ENCODE data around the gene ACSM2B.
"Not testable (repeated sequence)": the region's sequence is repeated elsewhere in the genome, so short reads cannot be mapped to it uniquely, and the experiment has no call there.

ACSM2B gene

DNA sequence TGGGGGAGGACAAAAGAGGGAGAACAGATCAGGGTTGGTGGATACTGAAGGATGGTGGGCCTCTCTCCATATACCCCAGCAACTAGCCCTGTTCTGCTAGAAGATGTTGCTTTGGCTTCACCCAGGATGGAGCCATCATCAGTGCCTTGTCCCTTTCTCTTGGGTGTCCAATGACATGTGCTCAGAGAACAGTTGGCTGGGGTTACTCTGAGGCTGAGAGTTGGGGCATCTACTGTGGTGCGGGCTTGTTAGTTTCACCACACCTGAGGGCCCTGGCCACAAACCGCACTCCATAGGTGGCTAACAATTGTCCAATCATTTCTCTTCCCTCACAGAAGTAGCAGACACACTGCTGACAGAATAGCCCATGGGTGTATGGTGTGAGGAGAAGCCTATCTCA is 18.9 kb upstream of the ACSM2B start:
- not testable (repeated sequence) for DNase-seq

DNA sequence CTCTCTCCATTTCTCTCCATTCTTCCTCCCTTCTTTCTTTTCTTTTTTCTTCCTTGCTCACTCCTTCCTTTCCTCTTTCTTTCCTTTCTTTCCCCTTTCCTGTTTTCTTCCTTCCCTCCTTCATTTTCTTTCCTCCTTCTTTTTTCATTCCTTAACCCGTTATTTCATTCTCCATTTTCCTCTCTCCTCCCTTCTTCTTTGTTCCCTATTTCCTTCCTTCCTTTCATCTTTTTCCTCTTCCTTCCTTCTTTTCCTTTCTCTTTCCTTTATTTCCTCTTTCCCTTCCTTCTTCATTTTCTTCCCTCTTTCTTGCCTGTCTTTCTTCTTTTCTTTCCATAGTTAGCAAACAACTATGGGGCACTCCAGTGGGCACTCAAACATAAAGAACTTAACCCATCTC is 16.6 kb upstream of the ACSM2B start:
- not testable (repeated sequence) for DNase-seq

DNA sequence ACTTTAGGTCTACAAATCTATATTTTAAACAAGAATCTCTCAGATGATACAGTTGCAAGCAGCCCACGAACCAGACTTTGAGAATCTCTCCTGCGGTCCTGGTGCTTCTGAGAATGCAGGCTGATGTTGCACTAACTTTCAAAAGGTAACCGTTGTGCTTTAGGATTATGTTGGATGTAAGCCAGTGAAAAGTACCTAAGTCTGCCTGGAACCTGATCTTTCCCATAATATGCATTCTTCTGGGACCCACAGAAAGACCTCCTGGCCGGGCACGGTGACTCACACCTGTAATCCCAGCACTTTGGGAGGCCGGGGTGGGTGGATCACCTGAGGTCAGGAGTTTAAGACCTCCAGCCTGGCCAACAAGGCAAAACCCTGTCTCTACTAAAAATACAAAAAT is 13.3 kb upstream of the ACSM2B start:
- DNase-seq: not testable (repeated sequence)

DNA sequence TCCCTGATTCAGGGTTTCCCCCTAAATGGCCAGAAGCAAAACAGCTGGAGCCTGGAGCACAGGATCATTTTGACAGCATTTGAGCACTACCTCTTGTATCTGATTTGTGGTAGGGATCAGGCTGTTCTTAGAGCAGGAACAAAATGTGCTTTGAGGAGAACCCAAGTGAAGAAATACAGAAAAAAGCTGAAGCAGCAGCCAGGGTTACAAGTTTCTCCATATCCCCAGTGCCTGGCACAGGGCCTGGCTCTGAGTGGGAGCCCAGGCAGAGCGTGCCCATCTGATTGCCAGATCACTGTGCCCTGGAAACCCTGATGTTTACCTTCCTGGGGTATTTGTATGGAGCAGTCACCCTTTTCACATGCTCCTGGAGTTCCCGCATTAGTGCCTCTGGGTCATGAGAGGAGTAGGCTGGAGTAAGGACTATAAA is 11.5 kb upstream of the ACSM2B start:
- not testable (repeated sequence) for DNase-seq

DNA sequence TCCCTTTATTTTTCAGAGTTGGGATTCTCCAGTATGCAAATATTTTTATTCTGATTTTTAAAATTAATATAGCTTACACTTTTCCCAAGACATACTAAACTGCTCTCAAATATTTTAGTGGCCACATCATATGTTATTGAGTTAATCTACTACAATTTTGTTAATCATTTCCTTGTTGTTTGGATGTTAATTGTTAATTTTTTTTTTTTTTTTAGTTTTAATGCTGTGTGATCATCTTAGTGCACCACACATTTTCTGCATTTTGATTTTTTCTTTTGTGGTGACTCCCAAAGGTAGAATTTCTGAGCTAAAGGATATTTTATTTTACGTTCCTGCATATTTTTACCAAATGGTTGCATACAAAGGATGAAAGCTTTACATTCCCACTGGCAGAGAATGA is 10.5 kb upstream of the ACSM2B start:
- DNase-seq: not testable (repeated sequence)

DNA sequence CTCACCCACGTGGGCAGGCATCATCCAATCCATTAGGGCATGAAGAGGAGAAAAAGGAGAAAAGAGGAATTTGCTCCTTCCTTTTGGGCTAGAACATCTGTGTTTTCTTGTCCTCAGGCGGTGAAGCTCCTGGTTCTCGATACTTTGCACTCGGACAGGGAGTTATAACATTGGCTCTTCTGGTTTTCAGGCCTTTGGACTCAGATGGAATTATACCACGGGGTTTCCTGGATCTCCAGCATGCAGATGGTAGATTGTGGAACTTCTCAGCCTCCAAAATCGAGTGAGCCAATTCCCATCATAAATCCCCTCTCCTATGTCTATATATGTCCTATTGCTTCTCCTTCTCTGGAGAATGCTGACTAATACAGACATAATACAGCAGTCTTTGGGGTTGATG is 9.9 kb upstream of the ACSM2B start:
- not testable (repeated sequence) for DNase-seq

DNA sequence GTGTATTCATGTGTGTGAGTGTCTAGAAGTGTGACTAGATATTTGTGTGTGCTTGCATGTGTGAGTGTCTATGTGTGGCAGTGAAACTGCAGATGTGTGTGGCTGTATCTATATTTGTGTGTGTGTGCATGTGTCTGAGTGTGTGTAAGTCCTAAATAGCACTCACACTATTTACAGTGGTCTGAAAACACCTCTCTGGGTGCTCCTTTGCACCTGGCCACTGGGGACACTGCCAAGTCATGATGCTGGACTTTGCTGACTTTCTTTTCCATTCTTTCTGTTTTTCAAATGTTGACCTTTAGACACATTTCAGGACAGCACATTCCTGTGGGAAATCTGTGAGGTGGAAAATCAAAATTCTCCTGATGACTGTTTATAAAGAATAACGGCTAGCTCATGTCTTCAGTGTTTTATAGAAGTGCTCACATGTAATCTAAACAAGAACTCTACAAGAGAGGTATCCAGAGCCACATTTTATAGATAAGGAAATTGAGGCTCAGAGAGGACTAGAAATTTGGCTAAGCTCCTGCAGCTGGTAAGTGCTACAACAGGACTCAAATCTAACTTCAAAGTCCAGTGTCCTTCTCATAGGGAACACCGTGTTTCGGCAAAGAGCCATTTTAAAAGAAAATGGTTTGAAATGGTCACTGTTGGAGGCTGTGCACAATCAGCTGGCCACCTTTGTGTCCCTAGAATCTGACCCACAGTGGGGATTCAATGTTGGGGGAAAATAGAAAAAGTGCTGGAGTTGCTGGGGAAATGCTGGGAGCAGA is 4.5 kb upstream of the ACSM2B start:
- not testable (repeated sequence) for DNase-seq

DNA sequence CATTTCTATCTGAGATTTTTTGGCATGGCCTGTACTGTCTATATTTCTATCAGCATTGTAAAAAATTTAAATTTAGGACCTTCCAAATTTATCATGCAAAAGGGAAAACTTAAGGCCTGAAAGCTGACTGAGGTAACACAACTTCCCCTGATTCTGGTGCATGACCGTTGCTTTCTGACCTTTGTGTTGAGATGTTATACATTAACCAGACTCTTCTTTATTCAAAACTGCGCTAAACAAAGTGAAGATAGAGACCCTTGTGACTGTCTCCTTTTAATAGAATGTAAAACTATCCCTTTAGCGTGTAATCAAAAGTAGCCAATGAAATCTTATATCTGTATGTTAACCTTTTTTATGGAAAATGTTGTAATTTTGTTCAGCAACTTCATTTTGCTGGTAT is 1.9 kb upstream of the ACSM2B start:
- DNase-seq: not testable (repeated sequence)

DNA sequence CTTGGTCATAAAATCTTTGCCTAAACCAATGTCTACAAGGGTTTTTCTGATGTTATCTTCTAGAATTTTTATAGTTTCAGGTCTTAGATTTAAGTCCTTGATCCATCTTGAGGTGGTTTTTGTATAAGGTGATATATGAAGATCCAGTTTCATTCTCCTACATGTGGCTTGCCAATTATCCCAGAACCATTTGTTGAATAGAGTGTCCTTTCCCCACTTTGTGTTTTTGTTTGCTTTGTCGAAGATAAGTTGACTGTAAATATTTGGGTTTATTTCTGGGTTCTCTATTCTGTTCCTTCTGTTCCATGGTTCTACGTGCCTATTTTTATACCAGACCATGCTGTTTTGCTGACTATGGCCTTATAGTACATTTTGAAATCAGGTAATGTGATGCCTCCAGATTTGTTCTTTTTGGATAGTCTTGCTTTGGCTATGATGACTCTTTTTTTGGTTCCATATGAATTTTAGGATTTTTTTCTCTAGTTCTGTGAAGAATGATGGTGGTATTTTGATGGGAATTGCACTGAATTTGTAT is 7.0 kb downstream of the ACSM2B start:
- DNase-seq: not testable (repeated sequence)

DNA sequence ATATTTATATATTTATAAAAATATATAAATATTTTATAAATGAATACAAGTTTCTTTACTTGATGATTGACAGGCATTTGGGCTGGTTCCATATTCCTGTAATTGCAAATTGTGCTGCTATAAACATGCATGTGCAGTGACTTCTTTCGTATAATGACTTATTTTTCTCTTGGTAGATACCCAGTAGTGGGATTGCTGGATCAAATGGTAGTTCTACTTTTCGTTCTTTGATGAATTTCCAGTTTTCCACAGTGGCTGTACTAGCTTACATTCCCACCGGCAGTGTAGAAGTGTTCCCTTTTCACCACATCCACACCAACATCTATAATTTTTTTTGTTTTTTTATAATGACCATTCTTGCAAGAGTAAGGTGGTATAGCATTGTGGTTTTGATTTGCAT is 7.8 kb downstream of the ACSM2B start:
- DNase-seq: no peak

DNA sequence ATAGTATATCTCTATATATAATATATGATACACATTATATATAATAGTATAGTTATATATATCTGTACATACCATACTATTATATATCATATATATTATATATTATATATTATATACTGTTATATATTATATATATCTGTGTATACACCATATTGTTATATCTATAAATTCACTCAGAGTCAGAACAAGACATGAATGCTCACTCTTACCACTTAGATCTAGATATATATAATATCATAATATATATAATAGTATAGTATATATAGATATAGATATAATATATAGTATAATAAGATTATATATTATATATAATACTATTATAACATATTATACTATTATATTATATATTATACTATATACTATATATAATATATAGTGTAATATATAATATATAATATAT is 9.3 kb downstream of the ACSM2B start:
- DNase-seq: no peak

DNA sequence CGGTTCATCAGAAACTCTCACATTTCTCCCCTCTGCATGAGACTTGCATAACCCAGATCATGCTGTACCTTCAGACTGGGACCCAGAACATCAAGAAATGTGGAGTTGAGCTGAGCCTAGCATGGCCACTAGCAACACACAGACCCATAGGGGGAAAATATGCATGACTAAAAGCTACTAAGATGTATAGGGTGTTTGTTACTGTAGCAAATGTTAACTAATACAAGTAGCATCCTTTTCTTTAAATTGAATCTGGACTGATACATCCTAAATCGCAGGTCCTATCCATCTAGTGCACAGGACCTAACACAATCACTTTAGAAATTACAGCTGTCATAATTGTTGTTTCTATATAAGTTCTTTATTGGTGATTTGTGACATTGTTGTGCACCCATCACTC is 10.8 kb downstream of the ACSM2B start:
- not testable (repeated sequence) for DNase-seq

DNA sequence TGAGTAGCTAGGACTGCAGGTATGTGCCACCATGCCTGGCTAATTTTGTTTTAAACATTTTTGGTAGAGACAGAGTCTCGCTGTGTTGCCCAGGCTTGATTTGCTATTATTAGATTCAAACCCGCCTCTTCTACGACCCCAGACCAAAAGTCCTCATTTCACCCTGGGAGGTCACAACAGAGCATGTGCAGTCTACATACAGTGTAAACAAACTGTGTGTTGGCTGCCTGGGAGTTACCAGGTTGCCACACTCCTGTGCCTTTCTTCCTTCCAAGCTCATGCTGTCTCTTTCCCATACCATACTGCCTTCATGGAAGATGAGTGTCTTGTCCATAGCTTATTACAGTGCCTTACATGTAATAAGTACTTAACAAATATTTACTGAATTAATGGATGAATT is 11.9 kb downstream of the ACSM2B start:
- not testable (repeated sequence) for DNase-seq

DNA sequence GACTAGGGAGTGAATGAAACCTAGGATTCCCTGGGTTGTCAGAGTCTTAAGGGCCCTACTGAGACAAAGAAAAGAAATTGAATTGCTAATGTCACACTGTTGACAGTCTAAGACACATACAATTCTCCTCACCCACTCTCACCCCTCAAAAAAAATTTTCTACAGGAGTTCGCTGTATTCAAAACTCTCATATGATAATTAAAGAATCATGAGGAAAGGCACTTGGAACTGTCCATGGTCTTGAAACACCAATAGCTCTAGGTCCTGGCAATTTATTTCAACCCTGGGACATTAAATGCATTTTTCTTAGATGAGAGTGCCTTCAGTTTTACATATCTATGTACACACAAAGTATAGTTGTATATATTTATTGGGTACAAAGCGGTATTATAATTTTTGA is 20.5 kb downstream of the ACSM2B start:
- not testable (repeated sequence) for DNase-seq

DNA sequence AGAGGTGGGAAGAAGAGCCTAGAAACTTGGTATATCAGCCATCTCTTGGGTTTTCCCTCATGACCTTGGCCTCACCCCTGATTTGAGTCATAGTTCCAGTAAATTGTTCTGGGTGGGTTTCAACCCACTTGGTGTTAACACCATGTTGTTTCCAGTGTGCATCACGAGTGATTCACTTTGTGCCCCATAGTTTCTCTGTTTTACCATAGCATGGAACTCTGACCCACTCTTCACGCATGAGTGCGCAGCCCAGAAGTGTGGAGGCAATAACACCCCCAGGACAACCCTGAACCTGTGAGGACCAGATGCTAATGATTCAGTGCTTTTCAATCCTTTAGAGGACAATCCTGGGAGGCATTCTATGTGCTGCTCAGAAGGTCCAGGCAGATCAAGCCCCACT is 21.5 kb downstream of the ACSM2B start:
- not testable (repeated sequence) for DNase-seq

DNA sequence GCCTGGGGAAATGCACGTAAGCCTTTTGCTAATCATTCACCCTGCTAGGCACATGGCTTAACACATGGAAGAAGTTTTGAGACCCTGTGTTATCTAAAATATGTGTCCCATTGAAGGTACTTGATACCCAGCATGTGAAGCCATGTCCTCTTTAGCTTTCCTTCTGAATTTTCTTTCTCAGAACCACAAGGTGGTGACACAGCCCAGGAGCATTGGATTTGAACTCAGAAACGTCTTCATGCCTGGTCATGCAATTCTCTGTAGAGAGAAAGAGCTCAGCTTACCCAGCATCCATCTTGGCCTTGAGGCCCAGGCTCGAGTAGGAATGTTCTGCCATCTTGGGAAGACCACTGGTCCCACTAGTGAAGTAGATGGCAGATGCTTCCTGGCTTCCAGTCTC is 22.7 kb downstream of the ACSM2B start:
- DNase-seq: not testable (repeated sequence)

DNA sequence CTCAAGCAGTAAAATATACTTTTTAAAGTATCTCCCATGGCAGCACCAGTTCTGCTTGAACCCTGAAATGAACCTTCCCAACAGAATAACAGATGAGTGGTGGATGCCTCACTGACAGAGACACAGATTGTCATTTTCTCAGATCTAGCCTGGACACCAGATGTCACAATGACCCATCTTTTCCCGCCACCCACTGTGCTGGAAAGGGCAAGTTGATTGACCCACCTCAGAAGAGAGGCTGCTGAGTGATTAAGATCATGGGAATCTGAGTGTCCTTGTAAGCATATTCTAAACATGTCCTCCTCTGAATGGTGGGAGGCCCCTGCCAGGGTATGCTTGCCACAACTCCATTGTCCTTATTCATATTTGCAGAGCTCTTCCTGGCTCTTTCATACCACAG is 29.2 kb downstream of the ACSM2B start:
- not testable (repeated sequence) for DNase-seq

DNA sequence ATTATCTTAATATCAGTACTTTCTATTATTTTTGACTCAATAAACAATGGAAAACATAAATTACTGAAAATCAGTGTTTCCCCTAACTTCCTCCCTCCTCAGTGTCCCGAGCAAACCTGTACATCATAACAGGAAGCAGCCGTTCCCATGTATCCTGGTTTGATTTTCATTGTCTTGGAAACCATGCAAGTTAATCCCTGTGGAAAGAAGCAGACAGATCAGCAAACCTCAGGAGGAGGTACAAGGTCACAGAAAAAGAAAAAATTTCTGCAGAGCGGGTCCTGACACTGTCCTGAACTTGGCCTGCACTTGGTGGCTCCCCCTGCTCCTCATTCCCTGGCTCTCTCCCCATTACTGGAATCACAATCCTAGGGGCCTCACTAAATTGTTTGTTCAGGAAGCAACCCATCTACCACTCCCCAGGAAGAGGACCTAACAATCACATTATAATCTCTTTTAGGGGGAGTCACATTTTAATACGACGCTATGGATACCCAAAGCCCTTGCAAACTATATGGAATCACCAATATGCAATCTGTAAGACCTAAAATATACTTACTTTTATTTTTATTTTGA is 29.8 kb downstream of the ACSM2B start:
- DNase-seq: not testable (repeated sequence)

DNA sequence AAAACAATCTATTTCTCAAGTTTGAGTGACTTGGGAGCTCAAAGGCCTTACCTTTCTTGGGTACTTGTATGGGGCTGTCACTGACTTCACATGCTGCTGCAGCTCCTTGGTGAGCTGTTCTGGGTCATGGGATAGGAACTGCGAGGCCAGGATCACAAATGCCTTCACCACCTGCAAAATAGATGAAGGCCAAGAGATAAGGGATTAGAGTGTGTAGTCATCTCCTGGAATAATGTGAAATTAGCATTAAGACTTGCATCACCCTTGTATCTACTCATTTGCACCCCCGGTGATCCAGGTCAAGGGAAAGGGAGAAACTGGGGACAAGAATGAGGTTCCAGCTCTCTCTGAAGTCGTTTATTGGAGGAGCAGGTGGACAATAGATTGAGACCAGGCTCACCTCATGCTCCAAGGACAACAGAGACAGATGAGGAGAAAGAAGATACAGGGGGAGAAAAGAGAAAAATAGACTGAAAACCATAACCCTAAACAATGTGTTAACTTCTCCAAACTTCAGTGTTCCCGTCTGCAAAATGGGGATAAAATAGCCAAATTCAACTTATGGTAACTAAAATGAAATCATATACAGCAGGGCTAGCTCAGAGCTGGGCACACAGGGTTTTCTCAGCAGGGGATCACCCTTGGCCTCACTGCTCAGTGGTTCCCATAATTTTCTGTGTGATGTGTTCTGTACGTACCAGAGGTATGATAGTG is 35.4 kb downstream of the ACSM2B start:
- not testable (repeated sequence) for DNase-seq

DNA sequence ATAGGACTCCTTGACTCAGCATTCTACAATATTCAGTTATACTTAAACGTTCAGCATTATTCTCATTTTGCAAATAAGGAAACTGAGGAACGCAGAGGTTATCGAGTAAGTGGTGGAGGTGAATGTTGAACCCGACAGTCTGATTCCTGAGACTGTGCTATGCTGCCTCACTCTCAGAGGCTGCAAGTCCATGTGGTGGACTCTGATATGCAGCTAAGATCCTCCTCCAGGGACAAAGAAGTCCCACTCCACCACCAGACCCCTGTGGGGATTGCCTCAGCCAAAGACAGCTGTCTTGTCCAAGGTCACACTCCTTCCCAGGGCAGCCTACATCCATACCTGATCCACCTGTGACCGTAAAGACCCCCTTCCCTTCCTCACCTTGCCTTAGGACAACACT is 37.5 kb downstream of the ACSM2B start:
- DNase-seq: no peak

DNA sequence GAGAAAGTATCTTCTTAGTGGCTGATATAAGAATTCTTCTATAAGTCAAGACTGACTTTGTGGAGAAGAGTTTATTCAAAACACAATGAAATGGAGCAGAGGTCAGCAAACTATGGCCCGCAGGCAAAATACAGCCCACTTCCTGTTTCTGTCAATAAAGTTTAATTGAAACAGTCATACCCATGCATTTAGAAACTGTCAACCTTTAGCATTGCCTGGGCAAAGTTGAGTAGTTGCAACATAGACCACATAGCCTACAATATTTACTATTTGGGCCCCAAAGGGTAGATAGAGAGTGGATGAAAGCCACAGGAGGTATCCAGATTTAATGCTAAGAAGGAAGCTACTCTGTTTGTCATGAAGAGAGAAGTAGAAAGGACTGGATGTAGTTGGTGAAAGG is 38.0 kb downstream of the ACSM2B start:
- DNase-seq: no peak

DNA sequence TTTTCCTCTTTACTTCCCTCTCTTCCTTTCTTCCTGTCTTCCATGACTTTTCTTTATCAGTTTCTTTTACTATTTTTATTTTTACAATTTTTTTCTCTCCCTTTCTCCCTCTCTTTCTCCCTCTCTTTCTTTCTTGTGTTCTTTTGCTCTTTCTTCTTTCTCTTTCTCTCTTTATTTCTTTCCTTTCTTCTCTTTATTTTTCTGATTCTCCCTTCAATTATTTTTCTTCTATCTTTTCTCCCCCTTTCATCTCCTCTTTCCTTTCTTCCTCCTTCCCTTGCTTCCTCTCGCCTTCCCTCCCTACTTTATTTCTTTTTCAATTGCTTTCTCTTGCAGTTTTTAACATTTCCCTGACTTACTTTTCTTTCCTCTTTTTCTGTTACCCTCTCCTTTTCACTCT is 39.5 kb downstream of the ACSM2B start:
- DNase-seq: not testable (repeated sequence)

DNA sequence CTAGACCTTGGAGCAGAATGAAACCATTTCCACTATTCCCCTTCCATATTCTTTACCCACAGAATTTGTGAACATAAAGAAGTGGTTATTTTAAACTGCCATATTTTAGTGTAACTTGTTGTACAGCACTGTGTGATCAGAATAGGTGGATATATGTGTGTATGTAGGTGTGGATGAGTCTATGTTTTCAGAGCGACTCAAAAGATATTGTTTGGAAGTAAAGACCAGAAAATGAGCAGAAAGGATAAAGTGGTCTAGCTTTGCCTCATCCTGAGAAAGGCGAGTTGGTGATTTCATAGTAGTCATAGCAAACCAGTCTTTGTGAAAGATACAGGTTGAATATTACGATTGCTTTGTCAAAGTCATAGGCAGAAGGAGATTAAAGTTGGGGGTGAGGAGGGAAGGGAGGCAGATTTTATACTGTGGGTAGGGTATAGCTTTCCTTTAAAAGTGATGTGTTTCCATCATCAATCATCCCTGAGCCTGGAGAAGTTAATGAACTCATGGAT is 43.8 kb downstream of the ACSM2B start:
- not testable (repeated sequence) for DNase-seq

All from activated CD4-positive, alpha-beta T cell treated with anti-CD3 and anti-CD28 coated beads, Interleukin-2, amount 50 U/mL, for 4 hours (primary cell).